Stomach (tissue), 4 donors: ENCODE data around the gene LRIG3.

Source experiments
- CTCF ChIP-seq, 7 experiments: fragments of 450-650 bp in 4 of 7; fragments of 200-600 bp in 3 of 7; sonication (generic) in 3 of 7; IDR thresholded peaks; one replicate each; pipeline ENCODE4 v1.5.1; 2016 to 2019; ENCODE audit warnings: antibody characterized with exemption in 7 of 7, control low read depth in 2 of 7, mild to moderate bottlenecking in 1 of 7
- EP300 ChIP-seq: sonication (generic); formaldehyde crosslinking; IDR thresholded peaks from one replicate; pipeline ENCODE4 v1.6.1; 2017; ENCODE audit warnings: antibody characterized with exemption
- POLR2A ChIP-seq, 4 donors: fragments of 450-650 bp; IDR thresholded peaks; one replicate each; pipeline ENCODE4 v1.6.1; 2016; ENCODE audit warnings: antibody characterized with exemption in 4 of 4, control low read depth in 2 of 4, mild to moderate bottlenecking in 1 of 4, moderate library complexity in 1 of 4
- POLR2AphosphoS5 ChIP-seq, 3 donors: sonication (generic); formaldehyde crosslinking; IDR thresholded peaks; one replicate each; pipeline ENCODE4 v1.6.1; 2016; ENCODE audit warnings: antibody characterized with exemption in 3 of 3

- TF ChIP-seq CTCF (IDR thresholded peaks at IDR 0.05): no peak
- no peak for TF ChIP-seq POLR2A (IDR thresholded peaks at IDR 0.05)
- TF ChIP-seq POLR2AphosphoS5 (IDR thresholded peaks at IDR 0.05): no peak
- no peak for TF ChIP-seq EP300
Measured at GRCh38 chr12:58942345-58942744, 22.0 kb upstream of the LRIG3 start.
